ENCODE results near the gene MSMP. TPM values are rescaled to one million over a fixed set of nuclear protein-coding genes. Genes with fewer than 3 reads are reported as not detected.

The MSMP gene
- total and polyA plus RNA-seq, 10 of the 15 experiments (the other 5 are each of a cell fraction or from before 2014, with no cell fraction given): 0.33 to 2.4 (median 0.86) TPM; not detected in 4

DNA sequence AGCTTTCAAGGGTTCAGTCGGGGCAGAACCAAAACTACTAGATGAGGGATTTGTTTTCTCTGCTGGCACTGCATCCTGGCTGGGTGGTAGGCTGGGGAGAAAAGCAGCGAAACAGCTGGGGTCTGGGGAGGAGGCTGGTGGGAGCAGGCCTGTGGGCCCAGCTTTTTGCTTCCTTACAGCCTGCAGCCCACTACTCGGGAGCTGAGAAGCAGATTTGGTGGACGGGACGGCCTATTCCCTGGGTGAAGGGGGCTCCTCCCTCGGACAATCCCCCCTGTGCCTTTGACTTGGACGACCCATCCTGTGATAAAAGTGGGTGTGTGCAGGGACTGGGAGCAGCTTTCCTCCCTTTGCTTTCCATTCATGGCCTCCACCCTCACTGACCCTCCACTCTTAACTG, 46.5 kb upstream of the MSMP start:
- H3K9ac ChIP-seq (ENCODE audit: control insufficient read depth, insufficient read depth, low read length): no peak overlapping the region
- no peak for ATAC-seq
- intact Hi-C loops (cut with micrococcal nuclease; ENCODE audit: unreplicated experiment): no loop called here
- no peaks in the 10 kb centered on the region for H4K20me1 ChIP-seq (ENCODE audit: control insufficient read depth, insufficient read depth)
- in situ Hi-C loops (cut with MboI): no loop called here
- FAIRE-seq: no peak
- RAD21 ChIA-PET (ENCODE audit: unreplicated experiment): no interaction called here
- peaks cover 0 to 17% of the 10 kb centered on the region in 2 experiments; a peak in 2 of 4 replicates for H3K36me3 ChIP-seq (ENCODE audit: control insufficient read depth in 2 of 2, insufficient read depth in 2 of 2, low read length in 1 of 2)
- H3K79me2 ChIP-seq (ENCODE audit: control insufficient read depth, insufficient read depth, low read length): no peaks in the 10 kb centered on the region
- SMC1A ChIA-PET (ENCODE audit: uncharacterized antibody, unreplicated experiment): no interaction called here
- TF ChIP-seq JUNB (IDR thresholded peaks at IDR 0.05): no peak
- no peak for TF ChIP-seq E4F1 (IDR thresholded peaks at IDR 0.05; ENCODE audit: borderline replicate concordance, partially characterized antibody)
- no peak for TF ChIP-seq RELA (IDR thresholded peaks at IDR 0.05; ENCODE audit: borderline replicate concordance, partially characterized antibody)
- TF ChIP-seq ZBED1 (IDR thresholded peaks at IDR 0.05; ENCODE audit: borderline replicate concordance): no peak
- TF ChIP-seq SREBF1 (IDR thresholded peaks at IDR 0.05; ENCODE audit: low read length): no peak
- no peak for TF ChIP-seq SMC3 (IDR thresholded peaks at IDR 0.05; ENCODE audit: borderline replicate concordance, low read length)
- no peak for TF ChIP-seq ZNF24 (IDR thresholded peaks at IDR 0.05)
- no peak for TF ChIP-seq ZNF384 (IDR thresholded peaks at IDR 0.05; ENCODE audit: borderline replicate concordance, low read depth, low read length)
- no peak for TF ChIP-seq KAT2A (conservative IDR thresholded peaks at IDR 0.05; ENCODE audit: control insufficient read depth, low read depth, low read length)
- TF ChIP-seq HDAC2 (IDR thresholded peaks at IDR 0.05): no peak
- no peak for TF ChIP-seq TCF7 (IDR thresholded peaks at IDR 0.05; ENCODE audit: borderline replicate concordance)
- POLR2A ChIA-PET: no interaction called here
- WGBS (ENCODE audit: insufficient coverage, insufficient replicate concordance, low lambda C conversion rate, missing lambda C conversion rate): 88% methylated on average over 6 of the region's 7 CpGs
- H3K27me3 ChIP-seq (replicated peaks in 1 of 2; ENCODE audit: control insufficient read depth in 2 of 2, insufficient read depth in 2 of 2, low read length in 1 of 2): no peaks in the 10 kb centered on the region
- H3K9me3 ChIP-seq (replicated peaks; ENCODE audit: control insufficient read depth, insufficient read depth, low read length): no peaks in the 10 kb centered on the region
- BruUV-seq (replicated peaks): no TSS peak
- CTCF ChIA-PET: interaction anchor here (1.2 kb wide), 1 partner anchor 10 kb away, joined by 4 read pairs; no protein-coding TSS in a partner anchor
- H3K4me1 ChIP-seq (ENCODE audit: control insufficient read depth, insufficient read depth, low read length): peaks cover 21% of the 10 kb centered on the region
- no peak for DNase-seq (ENCODE audit: low read depth, low spot score)
- H3K4me3 ChIP-seq: no peak overlapping the region
- no peak overlapping the region for H3K4me2 ChIP-seq (ENCODE audit: control insufficient read depth, insufficient read depth)
- no peak overlapping the region for H2AFZ ChIP-seq (ENCODE audit: control insufficient read depth, low read depth, low read length)
- no peak overlapping the region for H3K27ac ChIP-seq (ENCODE audit: control insufficient read depth, insufficient read depth)

Data from GM12878 (cell line).